HepG2 (cell line): ENCODE results near the gene GRK6. TPM values are rescaled to one million over a fixed set of nuclear protein-coding genes. Genes with fewer than 3 reads are reported as not detected.
A peak's percentile ranks its signal among the peaks of the same experiment; 100 is the strongest.

Experiments
- FOXM1 ChIP-seq: sonication (generic); formaldehyde crosslinking; IDR thresholded peaks from 2 replicates; pipeline ENCODE4 v1.5.0; 2020; ENCODE audit warnings: missing genetic modification reagents
- IRX3 ChIP-seq: sonication (generic); formaldehyde crosslinking; IDR thresholded peaks from 2 replicates; pipeline ENCODE4 v1.8.1; 2023; ENCODE audit warnings: mild to moderate bottlenecking, low read depth, missing genetic modification reagents, borderline replicate concordance
- NONO ChIP-seq, 2 experiments: fragments of 450-650 bp in 1 of 2; sonication (generic) in 1 of 2; formaldehyde crosslinking in 1 of 2; IDR thresholded peaks in 1 of 2; conservative IDR thresholded peaks in 1 of 2; 2 replicates each; pipeline versions ENCODE4 v1.6.1 to v1.8.0; 2017 to 2022; ENCODE audit warnings: mild to moderate bottlenecking in 1 of 2, missing genetic modification reagents in 1 of 2, moderate library complexity in 1 of 2
- REST ChIP-seq, 2 experiments: IDR thresholded peaks; 2 replicates each; pipeline ENCODE4 v1.6.1; 2011 to 2012; ENCODE audit warnings: low read length in 2 of 2, borderline replicate concordance in 1 of 2, low read depth in 1 of 2, mild to moderate bottlenecking in 1 of 2, moderate library complexity in 1 of 2
- SAP130 ChIP-seq: IDR thresholded peaks from 2 replicates; pipeline ENCODE4 v1.6.1; 2016; ENCODE audit warnings: low read depth
- SMAD9 ChIP-seq: sonication (generic); formaldehyde crosslinking; IDR thresholded peaks from 2 replicates; pipeline ENCODE4 v1.5.1; 2020; ENCODE audit warnings: mild to moderate bottlenecking, missing genetic modification reagents
- SRSF9 ChIP-seq: fragments of 200-400 bp; formaldehyde crosslinking; IDR thresholded peaks from 2 replicates; pipeline ENCODE4 v1.6.1; 2018; ENCODE audit warnings: borderline replicate concordance, mild to moderate bottlenecking, low read depth, low read length; ENCODE audit not compliant: insufficient read depth, poor library complexity, severe bottlenecking
- U2AF2 ChIP-seq: fragments of 200-400 bp; formaldehyde crosslinking; IDR thresholded peaks from 2 replicates; pipeline ENCODE4 v1.6.1; 2017; ENCODE audit warnings: low read depth, mild to moderate bottlenecking, low read length
- ZBTB40 ChIP-seq, 2 experiments: fragments of 450-650 bp in 1 of 2; sonication (generic) in 1 of 2; formaldehyde crosslinking in 1 of 2; IDR thresholded peaks; 2 replicates each; pipeline versions ENCODE4 v1.6.1 to v1.8.0; 2016 to 2022; ENCODE audit warnings: antibody characterized with exemption in 1 of 2, mild to moderate bottlenecking in 1 of 2, missing genetic modification reagents in 1 of 2
- ZBTB42 ChIP-seq: sonication (generic); formaldehyde crosslinking; IDR thresholded peaks from 2 replicates; pipeline ENCODE4 v1.5.0; 2020; ENCODE audit warnings: mild to moderate bottlenecking, missing genetic modification reagents
- ZC3H4 ChIP-seq: sonication (generic); formaldehyde crosslinking; IDR thresholded peaks from 2 replicates; pipeline ENCODE4 v1.4.0; 2020; ENCODE audit warnings: missing genetic modification reagents, borderline replicate concordance
- ZFY ChIP-seq: sonication (generic); formaldehyde crosslinking; IDR thresholded peaks from 2 replicates; pipeline ENCODE4 v1.4.0; 2020; ENCODE audit warnings: missing genetic modification reagents
- ZMYM4 ChIP-seq: sonication (generic); formaldehyde crosslinking; IDR thresholded peaks from 2 replicates; pipeline ENCODE4 v1.8.1; 2023; ENCODE audit warnings: mild to moderate bottlenecking, missing genetic modification reagents
- ZNF564 ChIP-seq: sonication (generic); formaldehyde crosslinking; IDR thresholded peaks from 2 replicates; pipeline ENCODE4 v1.8.1; 2023; ENCODE audit warnings: mild to moderate bottlenecking, missing genetic modification reagents
- ZNF749 ChIP-seq: sonication (generic); formaldehyde crosslinking; IDR thresholded peaks from 2 replicates; pipeline ENCODE4 v1.8.0; 2022; ENCODE audit warnings: mild to moderate bottlenecking, missing genetic modification reagents, moderate library complexity, borderline replicate concordance
- ZNF891 ChIP-seq: sonication (generic); formaldehyde crosslinking; IDR thresholded peaks from 2 replicates; pipeline ENCODE4 v1.5.0; 2020; ENCODE audit warnings: mild to moderate bottlenecking, missing genetic modification reagents
- polyA plus RNA-seq, 8 experiments: library from polyadenylated mRNA; depleted of rRNA in 3 of 8; stranded (reverse) in 7 of 8; unstranded in 1 of 8; fragments of >200 nt; fragmentation: Illumina TruSeq in 4 of 8; extraction: Trizol in 4 of 8; gene quantifications; 2 replicates each; pipeline versions ENCODE4 v1.2.1 to v1.2.3, GENCODE V29; 2011 to 2016; ENCODE audit warnings: low read depth in 4 of 8, missing spikeins in 1 of 8, mixed read lengths in 1 of 8; ENCODE audit not compliant: insufficient read depth in 1 of 8
- total RNA-seq, 5 experiments: library from RNA; depleted of rRNA; stranded (reverse); fragments of >200 nt; fragmentation: Illumina TruSeq; extraction: Trizol; gene quantifications; 2 replicates each; pipeline ENCODE4 v1.2.3, GENCODE V29; 2016; ENCODE audit warnings: low read depth in 1 of 5

The GRK6 gene
- total and polyA plus RNA-seq, 2 of the 13 experiments (the other 11 are each of a cell fraction or from before 2014, with no cell fraction given): 13.2 to 19.9 TPM

- no peak for TF ChIP-seq ZBTB40 (IDR thresholded peaks at IDR 0.05)
- peak; percentile 23; the same call in 1 of the 2 replicates for TF ChIP-seq ZBTB40 (CRISPR knock-in tag; IDR thresholded peaks at IDR 0.05)
- peak; percentile 87 for TF ChIP-seq SAP130 (CRISPR knock-in tag)
- TF ChIP-seq REST (IDR thresholded peaks at IDR 0.05; ENCODE audit: borderline replicate concordance in 1 of 2, low read depth in 1 of 2, low read length in 2 of 2): peak in 1 of 2 experiments; percentile 22; a peak in 1 of 4 replicates
- TF ChIP-seq ZFY (CRISPR knock-in tag): peak; percentile 66
- peak; percentile 78 for TF ChIP-seq ZNF564 (CRISPR knock-in tag)
- TF ChIP-seq FOXM1 (CRISPR knock-in tag): no peak
- 0 out of 2 replicates have a peak, but pooled peaks have one; percentile 63 for TF ChIP-seq ZBTB42
- TF ChIP-seq ZMYM4 (CRISPR knock-in tag): peak; percentile 76
- peak; percentile 83; the same call in 1 of the 2 replicates for TF ChIP-seq ZNF749
- TF ChIP-seq U2AF2: no peak
- TF ChIP-seq ZNF891 (CRISPR knock-in tag): peak; percentile 35; the same call in 1 of the 2 replicates
- peak; percentile 67; the same call in 1 of the 2 replicates for TF ChIP-seq IRX3 (CRISPR knock-in tag)
- TF ChIP-seq NONO (IDR thresholded peaks at IDR 0.05): no peak
- peak; percentile 87 for TF ChIP-seq NONO (CRISPR knock-in tag; conservative IDR thresholded peaks at IDR 0.05)
- no peak for TF ChIP-seq ZC3H4
- no peak for TF ChIP-seq SMAD9
- TF ChIP-seq SRSF9: no peak
These were observed 28.7 kb downstream of the GRK6 start (continued) for GRCh38 chr5:177455036-177455660.
